Endothelial cell of umbilical vein (primary cell): Measurements from ENCODE around the gene LRCH1.

Experiments
- CTCF ChIP-seq, 2 donors: IDR thresholded peaks; 1 replicate in 1 of 2; 2 replicates in 1 of 2; pipeline ENCODE4 v1.5.1; 2011; ENCODE audit warnings: low read length in 2 of 2, mild to moderate bottlenecking in 2 of 2, moderate library complexity in 2 of 2, control low read depth in 1 of 2, inconsistent platforms in 1 of 2, low read depth in 1 of 2; ENCODE audit not compliant: insufficient read depth in 1 of 2; ENCODE audit errors: extremely low read depth in 1 of 2
- EZH2 ChIP-seq: IDR thresholded peaks from 2 replicates; pipeline ENCODE4 v1.6.1; 2012; ENCODE audit warnings: borderline replicate concordance, low read depth, mild to moderate bottlenecking, moderate library complexity, low read length, inconsistent platforms; ENCODE audit not compliant: severe bottlenecking
- FOS ChIP-seq: IDR thresholded peaks from 2 replicates; pipeline ENCODE4 v1.6.1; 2011; ENCODE audit warnings: mild to moderate bottlenecking, low read length, moderate library complexity, borderline replicate concordance; ENCODE audit not compliant: insufficient read depth
- MYC ChIP-seq: IDR thresholded peaks from one replicate; pipeline ENCODE4 v1.6.1; 2011; ENCODE audit warnings: mild to moderate bottlenecking, low read depth, low read length
- POLR2A ChIP-seq: IDR thresholded peaks from 2 replicates; pipeline ENCODE4 v1.6.1; 2012; ENCODE audit warnings: low read depth, mild to moderate bottlenecking, control low read depth, low read length
- POLR2AphosphoS5 ChIP-seq: IDR thresholded peaks from 2 replicates; pipeline ENCODE4 v1.6.1; 2012; ENCODE audit warnings: low read depth, mild to moderate bottlenecking, control low read depth, low read length, moderate library complexity; ENCODE audit not compliant: insufficient read depth

GRCh38 chr13:46542833-46543232, 10.1 kb upstream of the LRCH1 start:
- TF ChIP-seq CTCF (IDR thresholded peaks at IDR 0.05; ENCODE audit: extremely low read depth in 1 of 2, insufficient read depth in 1 of 2, low read depth in 1 of 2, low read length in 2 of 2) (no peak), POLR2A (no peak), EZH2 (no peak), FOS (no peak), POLR2AphosphoS5 (no peak), MYC (no peak)
